GM18909 (cell line): ENCODE measurements around the gene ARVCF.

Experiments used
- ATAC-seq: cut with Tn5 transposase; IDR thresholded peaks from one replicate; pipeline ENCODE4 v1.9.1; 2021; ENCODE audit warnings: mild to moderate bottlenecking; ENCODE audit not compliant: unreplicated experiment, poor library complexity

Gene ARVCF

GRCh38 chr22:20001082-20001638 is 15.5 kb downstream of the ARVCF start:
- no peak for ATAC-seq

- ATAC-seq, result no peak
Measured at GRCh38 chr22:20000246-20001081, 16.2 kb downstream of the ARVCF start.

- no peak for ATAC-seq
Measured at GRCh38 chr22:19998991-19999820, 17.4 kb downstream of the ARVCF start.

- ATAC-seq, result no peak
Measured at GRCh38 chr22:19998232-19998951, 18.2 kb downstream of the ARVCF start.

- ATAC-seq, result no peak
Measured at GRCh38 chr22:19997561-19998231, 18.9 kb downstream of the ARVCF start.

GRCh38 chr22:19996694-19997384 is 19.8 kb downstream of the ARVCF start:
- no peak for ATAC-seq

- no peak for ATAC-seq
Measured at GRCh38 chr22:19995611-19996339, 20.8 kb downstream of the ARVCF start.

- no peak for ATAC-seq
Measured at GRCh38 chr22:19994851-19995610, 21.6 kb downstream of the ARVCF start.

- ATAC-seq, result no peak
Measured at GRCh38 chr22:19993926-19994325, 22.7 kb downstream of the ARVCF start.

GRCh38 chr22:19992921-19993355 is 23.7 kb downstream of the ARVCF start:
- ATAC-seq, result no peak

- no peak for ATAC-seq
Measured at GRCh38 chr22:19992481-19992911, 24.1 kb downstream of the ARVCF start.

- ATAC-seq, result no peak
Measured at GRCh38 chr22:19991645-19992451, 24.8 kb downstream of the ARVCF start.

GRCh38 chr22:19991395-19991644 is 25.3 kb downstream of the ARVCF start:
- ATAC-seq, result no peak

GRCh38 chr22:19990609-19991394 is 25.8 kb downstream of the ARVCF start:
- ATAC-seq, result no peak

- no peak for ATAC-seq
Measured at GRCh38 chr22:19990188-19990587, 26.4 kb downstream of the ARVCF start.

GRCh38 chr22:19989725-19990067 is 26.9 kb downstream of the ARVCF start:
- ATAC-seq, result no peak
